Endothelial cell of umbilical vein (primary cell): ENCODE results near the gene CDC42EP5. TPM values are rescaled to one million over a fixed set of nuclear protein-coding genes. Genes with fewer than 3 reads are reported as not detected.
A peak's percentile ranks its signal among the peaks of the same experiment; 100 is the strongest.

Source experiments
- BruUV-seq: library from RNA; stranded (reverse); fragments of 400-500 nt; replicated peaks from 2 replicates; lab custom pipeline; 2021; lab: Mats Ljungman, UMichigan
- CTCF ChIA-PET: fragments of 300-600, 350-600 bp; sonication (Branson Sonifier 250); formaldehyde crosslinking; loops from one replicate; lab custom pipeline; 2021; ENCODE audit warnings: antibody characterized with exemption, inconsistent platforms; lab: Charles Lee
- POLR2A ChIA-PET: fragments of 300-600, 350-600 bp; sonication (Branson Sonifier 250); formaldehyde crosslinking; loops from one replicate; lab custom pipeline; 2021; ENCODE audit warnings: antibody characterized with exemption, inconsistent platforms; lab: Charles Lee
- DNase-seq: peaks from one replicate; pipeline ENCODE4 v3.0.0-alpha.2; 2011; ENCODE audit warnings: low read depth, low spot score
- FAIRE-seq: peaks from 2 replicates; lab custom pipeline; 2011; peaks lifted over from hg19 to GRCh38; lab: Jason Lieb, UNC
- H2AFZ ChIP-seq: 2 replicates; pipeline ENCODE4 v1.6.0; 2012; ENCODE audit warnings: low read depth, low read length, control low read depth, inconsistent platforms
- H3K27ac ChIP-seq: 2 replicates; pipeline ENCODE4 v1.5.1; 2011; ENCODE audit warnings: low read depth, mild to moderate bottlenecking, control low read depth, low read length, moderate library complexity; ENCODE audit not compliant: insufficient read depth
- H3K27me3 ChIP-seq, 2 experiments: 2 replicates each; pipeline versions ENCODE4 v1.6.0 to v1.6.1; 2011; ENCODE audit warnings: low read length in 2 of 2, mixed read lengths in 1 of 2; ENCODE audit not compliant: control insufficient read depth in 2 of 2, insufficient read depth in 2 of 2
- H3K36me3 ChIP-seq, 2 experiments: 2 replicates in 1 of 2; 3 replicates in 1 of 2; pipeline ENCODE4 v1.5.1; 2011; ENCODE audit warnings: low read length in 2 of 2, mild to moderate bottlenecking in 1 of 2, moderate library complexity in 1 of 2; ENCODE audit not compliant: control insufficient read depth in 2 of 2, insufficient read depth in 2 of 2; ENCODE audit errors: extremely low read depth in 1 of 2
- H3K4me1 ChIP-seq: 3 replicates; pipeline ENCODE4 v1.5.1; 2011; ENCODE audit warnings: mild to moderate bottlenecking, low read length; ENCODE audit not compliant: control insufficient read depth, insufficient read depth; ENCODE audit errors: extremely low read depth
- H3K4me2 ChIP-seq: 2 replicates; pipeline ENCODE4 v1.6.1; 2011; ENCODE audit warnings: low read length, control low read depth, mixed read lengths; ENCODE audit not compliant: insufficient read depth
- H3K4me3 ChIP-seq, 3 experiments: fragments of 200-600 bp in 1 of 3; sonication (generic), shearing (Covaris generic) in 1 of 3; replicated peaks in 1 of 3; 2 replicates each; pipeline ENCODE4 v1.5.1; 2011 to 2016; ENCODE audit warnings: control low read depth in 3 of 3, low read length in 3 of 3, mild to moderate bottlenecking in 2 of 3, inconsistent platforms in 1 of 3, low read depth in 1 of 3, moderate library complexity in 1 of 3; ENCODE audit not compliant: insufficient read depth in 1 of 3
- H3K79me2 ChIP-seq: 2 replicates; pipeline ENCODE4 v1.6.0; 2012; ENCODE audit warnings: low read length, inconsistent platforms; ENCODE audit not compliant: control insufficient read depth, insufficient read depth
- H3K9ac ChIP-seq: replicated peaks from 2 replicates; pipeline ENCODE3; 2011; ENCODE audit warnings: low read length, control low read depth; ENCODE audit not compliant: insufficient read depth; ENCODE audit errors: extremely low read depth
- H3K9me1 ChIP-seq: replicated peaks from 3 replicates; pipeline ENCODE4 v1.6.0; 2011; ENCODE audit warnings: mild to moderate bottlenecking, low read length; ENCODE audit not compliant: control insufficient read depth, insufficient read depth; ENCODE audit errors: extremely low read depth
- H3K9me3 ChIP-seq: replicated peaks from 2 replicates; pipeline ENCODE4 v1.5.1; 2012; ENCODE audit warnings: low read length, inconsistent platforms; ENCODE audit not compliant: control insufficient read depth, insufficient read depth
- H4K20me1 ChIP-seq: replicated peaks from 2 replicates; pipeline ENCODE3; 2011; ENCODE audit warnings: mild to moderate bottlenecking, low read length; ENCODE audit not compliant: control insufficient read depth, insufficient read depth; ENCODE audit errors: extremely low read depth
- CTCF ChIP-seq, 2 donors: IDR thresholded peaks; 1 replicate in 1 of 2; 2 replicates in 1 of 2; pipeline ENCODE4 v1.5.1; 2011; ENCODE audit warnings: low read length in 2 of 2, mild to moderate bottlenecking in 2 of 2, moderate library complexity in 2 of 2, control low read depth in 1 of 2, inconsistent platforms in 1 of 2, low read depth in 1 of 2; ENCODE audit not compliant: insufficient read depth in 1 of 2; ENCODE audit errors: extremely low read depth in 1 of 2
- EZH2 ChIP-seq: IDR thresholded peaks from 2 replicates; pipeline ENCODE4 v1.6.1; 2012; ENCODE audit warnings: borderline replicate concordance, low read depth, mild to moderate bottlenecking, moderate library complexity, low read length, inconsistent platforms; ENCODE audit not compliant: severe bottlenecking
- FOS ChIP-seq: IDR thresholded peaks from 2 replicates; pipeline ENCODE4 v1.6.1; 2011; ENCODE audit warnings: mild to moderate bottlenecking, low read length, moderate library complexity, borderline replicate concordance; ENCODE audit not compliant: insufficient read depth
- GATA2 ChIP-seq: IDR thresholded peaks from 2 replicates; pipeline ENCODE4 v1.7.0; 2011; ENCODE audit warnings: low read depth, mild to moderate bottlenecking, moderate library complexity, mixed read lengths, low read length; ENCODE audit not compliant: insufficient read length, insufficient read depth
- JUN ChIP-seq: IDR thresholded peaks from 2 replicates; pipeline ENCODE4 v1.6.1; 2011; ENCODE audit warnings: borderline replicate concordance, low read depth; ENCODE audit not compliant: insufficient read length, insufficient read depth
- MAX ChIP-seq: IDR thresholded peaks from 2 replicates; pipeline ENCODE4 v1.6.1; 2011; ENCODE audit not compliant: insufficient read depth, insufficient read length
- MYC ChIP-seq: IDR thresholded peaks from one replicate; pipeline ENCODE4 v1.6.1; 2011; ENCODE audit warnings: mild to moderate bottlenecking, low read depth, low read length
- POLR2A ChIP-seq: IDR thresholded peaks from 2 replicates; pipeline ENCODE4 v1.6.1; 2012; ENCODE audit warnings: low read depth, mild to moderate bottlenecking, control low read depth, low read length
- POLR2AphosphoS5 ChIP-seq: IDR thresholded peaks from 2 replicates; pipeline ENCODE4 v1.6.1; 2012; ENCODE audit warnings: low read depth, mild to moderate bottlenecking, control low read depth, low read length, moderate library complexity; ENCODE audit not compliant: insufficient read depth
- dilution Hi-C: fragments of 300-500 bp; cut with MboI; formaldehyde crosslinking; loops from one replicate; pipeline ENCODE4 v1.15.0; 2019; ENCODE audit warnings: low sequenced_read_pairs; ENCODE audit not compliant: extremely low pct_ligation_motif_present
- intact Hi-C: fragments of 100-400 bp; cut with micrococcal nuclease; formaldehyde crosslinking; loops from one replicate; pipeline ENCODE4 v1.10.0; 2022
- polyA plus RNA-seq, 4 experiments: library from polyadenylated mRNA; depleted of rRNA in 3 of 4; stranded (reverse) in 3 of 4; unstranded in 1 of 4; fragments of >200 nt; gene quantifications; 2 replicates each; pipeline versions ENCODE4 v1.2.1 to v1.2.3, GENCODE V29; 2011 to 2012; ENCODE audit warnings: missing spikeins in 1 of 4
- total RNA-seq: library from RNA; stranded (reverse); gene quantifications from 2 replicates; pipeline ENCODE4 v1.2.3, GENCODE V29; 2021

CDC42EP5 gene
- total and polyA plus RNA-seq, 2 donors (not counting 3 experiments of a cell fraction or from before 2014, with no cell fraction given), result 37.3 to 85.5 TPM

- Histone ChIP-seq H2AFZ (no peak overlapping the region), H3K27ac (no peak overlapping the region), H3K9me1 (no peaks in the 10 kb centered on the region), H3K27me3 (no peaks in the 10 kb centered on the region), H3K36me3 (no peaks in the 10 kb centered on the region), H3K9me3 (no peaks in the 10 kb centered on the region), H3K4me3 (no peak overlapping the region), H3K4me1 (no peaks in the 10 kb centered on the region), H4K20me1 (no peaks in the 10 kb centered on the region), H3K9ac (no peak overlapping the region), H3K79me2 (no peaks in the 10 kb centered on the region), H3K4me2 (no peak overlapping the region)
- FAIRE-seq (peak; percentile 85), DNase-seq (peak; percentile 38)
- intact Hi-C loops (no loop called here), dilution Hi-C loops (no loop called here)
- TF ChIP-seq MAX, result no peak
- TF ChIP-seq CTCF (IDR thresholded peaks at IDR 0.05; ENCODE audit: extremely low read depth in 1 of 2, insufficient read depth in 1 of 2, low read depth in 1 of 2, low read length in 2 of 2), result peak; percentile 37 to 68
- ChIA-PET POLR2A (no interaction called here), CTCF (interaction anchor here (1.4 to 3.2 kb wide), 5 partner anchors 9 to 34 kb away, joined by 3 to 21 read pairs (median 6); partner anchors contain the start of genes CDC42EP5 and LENG8)
- no TSS peak for BruUV-seq
These were observed 33.8 kb downstream of the CDC42EP5 start for GRCh38 chr19:54439174-54439851.

- no peak overlapping the region for H2AFZ ChIP-seq
- no peaks in the 10 kb centered on the region for H3K79me2 ChIP-seq
- TF ChIP-seq EZH2 (no peak), GATA2 (no peak), MAX (no peak), CTCF (IDR thresholded peaks at IDR 0.05; ENCODE audit: extremely low read depth in 1 of 2, insufficient read depth in 1 of 2, low read depth in 1 of 2, low read length in 2 of 2) (no peak), POLR2AphosphoS5 (no peak), MYC (no peak), JUN (no peak), POLR2A (no peak), FOS (no peak)
- no peak overlapping the region for H3K4me2 ChIP-seq
- H3K27me3 ChIP-seq, result no peaks in the 10 kb centered on the region
- no peaks in the 10 kb centered on the region for H3K9me1 ChIP-seq
- intact Hi-C loops, result no loop called here
- ChIA-PET POLR2A (interaction anchor here (1.1 kb wide), 1 partner anchor 12 kb away, joined by 3 read pairs; the partner anchor contains the start of gene LENG8), CTCF (no interaction called here)
- no peak overlapping the region for H3K4me3 ChIP-seq
- DNase-seq (no peak), FAIRE-seq (no peak)
- no TSS peak for BruUV-seq
- no peaks in the 10 kb centered on the region for H3K4me1 ChIP-seq
- no peaks in the 10 kb centered on the region for H4K20me1 ChIP-seq
- no peaks in the 10 kb centered on the region for H3K36me3 ChIP-seq
- no peak overlapping the region for H3K9ac ChIP-seq
- no peaks in the 10 kb centered on the region for H3K9me3 ChIP-seq
- dilution Hi-C loops, result no loop called here
- H3K27ac ChIP-seq, result no peak overlapping the region
These were observed 36.4 kb downstream of the CDC42EP5 start for GRCh38 chr19:54436628-54437252.
